Caco-2 (cell line): ENCODE data around the gene CCDC117. TPM values are rescaled to one million over a fixed set of nuclear protein-coding genes. Genes with fewer than 3 reads are reported as not detected.

ENCODE experiments used
- BruUV-seq: library from RNA; stranded (reverse); fragments of 400-500 nt; replicated peaks from 2 replicates; lab custom pipeline; 2021; lab: Mats Ljungman, UMichigan
- CTCF ChIA-PET: fragments of 300-600 bp; sonication (Branson Sonifier 250); formaldehyde crosslinking; loops from one replicate; lab custom pipeline; 2022; ENCODE audit warnings: antibody characterized with exemption; lab: Charles Lee
- POLR2A ChIA-PET: fragments of 300-600 bp; sonication (Branson Sonifier 250); formaldehyde crosslinking; loops from one replicate; lab custom pipeline; 2022; ENCODE audit warnings: antibody characterized with exemption; lab: Charles Lee
- DNase-seq, 2 experiments: peaks; one replicate each; pipeline versions ENCODE4 v3.0.0 to v3.0.0-alpha.2; 2020 to 2022
- H3K27me3 ChIP-seq: replicated peaks from 2 replicates; pipeline ENCODE4 v1.6.0; 2011; ENCODE audit warnings: low read length; ENCODE audit not compliant: control insufficient read depth, insufficient read depth
- H3K36me3 ChIP-seq: 2 replicates; pipeline ENCODE4 v1.5.1; 2011; ENCODE audit warnings: low read length; ENCODE audit not compliant: control insufficient read depth, insufficient read depth
- H3K4me1 ChIP-seq: fragments of 250-450 bp; sonication (Bioruptor Pico); 2 replicates; pipeline ENCODE4 v1.5.1; 2020; ENCODE audit warnings: mild to moderate bottlenecking
- H3K4me3 ChIP-seq: 2 replicates; pipeline ENCODE4 v1.5.1; 2011; ENCODE audit warnings: low read depth, mild to moderate bottlenecking, control low read depth, low read length
- H3K9me3 ChIP-seq: fragments of 250-450 bp; sonication (Bioruptor Pico); 2 replicates; pipeline ENCODE4 v1.5.1; 2020; ENCODE audit warnings: mild to moderate bottlenecking, moderate library complexity
- H3K27ac Mint-ChIP-seq: one replicate; pipeline ENCODE4 v1.8.0; 2022; ENCODE audit warnings: mixed read lengths; ENCODE audit not compliant: unreplicated experiment
- H3K27me3 Mint-ChIP-seq: one replicate; pipeline ENCODE4 v1.8.0; 2022; ENCODE audit warnings: mixed read lengths; ENCODE audit not compliant: insufficient read depth, unreplicated experiment
- H3K36me3 Mint-ChIP-seq: one replicate; pipeline ENCODE4 v1.8.0; 2022; ENCODE audit warnings: mild to moderate bottlenecking, mixed read lengths; ENCODE audit not compliant: insufficient read depth, unreplicated experiment
- H3K4me1 Mint-ChIP-seq: one replicate; pipeline ENCODE4 v1.8.0; 2022; ENCODE audit warnings: low read depth, mixed read lengths; ENCODE audit not compliant: unreplicated experiment
- H3K4me3 Mint-ChIP-seq: one replicate; pipeline ENCODE4 v1.8.0; 2022; ENCODE audit warnings: mild to moderate bottlenecking, moderate library complexity, mixed read lengths; ENCODE audit not compliant: unreplicated experiment
- H3K9me3 Mint-ChIP-seq: one replicate; pipeline ENCODE4 v1.8.0; 2022; ENCODE audit warnings: mixed read lengths; ENCODE audit not compliant: unreplicated experiment
- intact Hi-C: fragments of 100-400 bp; cut with micrococcal nuclease; formaldehyde crosslinking; loops from one replicate; pipeline ENCODE4 v1.10.0; 2022; ENCODE audit not compliant: unreplicated experiment
- total RNA-seq: library from RNA; stranded (reverse); gene quantifications from 2 replicates; pipeline ENCODE4 v1.2.3, GENCODE V29; 2022
- TF ChIP-seq, protein P1 (sequence below), 2 experiments: fragments of 200-600 bp in 1 of 2; IDR thresholded peaks; 1 replicate in 1 of 2; 2 replicates in 1 of 2; pipeline versions ENCODE4 v1.5.1 to v1.8.0; 2011 to 2022; ENCODE audit warnings: antibody characterized with exemption in 1 of 2, control low read depth in 1 of 2, inconsistent platforms in 1 of 2, low read depth in 1 of 2, low read length in 1 of 2, mild to moderate bottlenecking in 1 of 2, moderate library complexity in 1 of 2; ENCODE audit not compliant: insufficient read depth in 1 of 2, severe bottlenecking in 1 of 2, unreplicated experiment in 1 of 2

Gene CCDC117
- total RNA-seq, 1 experiment from 2014 or later: 27.8 TPM

DNA sequence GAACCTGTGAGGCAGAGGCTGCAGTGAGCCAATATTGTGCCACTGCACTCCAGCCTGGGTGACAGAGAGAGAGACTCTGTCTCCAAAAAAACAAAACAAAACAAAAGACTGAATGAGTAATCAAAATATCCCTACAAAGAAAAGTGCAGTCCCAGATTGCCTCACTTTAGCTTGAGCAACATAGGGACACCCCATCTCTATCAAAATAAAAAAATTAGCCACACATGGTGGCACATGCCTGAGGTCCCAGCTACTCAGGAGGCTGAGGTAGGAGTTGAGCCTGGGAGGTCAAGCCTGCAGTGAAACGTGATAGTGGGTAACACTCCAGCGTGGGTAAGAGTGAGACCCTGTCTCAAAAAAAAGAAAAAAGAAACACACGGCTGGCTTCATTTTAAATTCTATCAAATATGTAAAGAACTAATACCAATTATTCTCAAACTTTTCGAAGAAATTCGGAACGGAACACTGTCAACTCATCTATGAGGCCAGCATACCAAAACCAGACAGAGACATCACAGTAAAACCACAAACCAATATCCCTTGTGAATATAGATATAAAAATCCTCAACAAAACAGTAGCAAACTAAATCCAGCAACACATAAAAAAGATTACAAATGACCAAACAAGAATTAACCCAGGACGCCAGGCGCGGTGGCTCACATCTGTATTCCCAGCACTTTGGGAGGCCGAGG, 43.7 kb upstream of the CCDC117 start:
- no peak for DNase-seq
- Mint-ChIP-seq H3K4me1 (no peaks in the 10 kb centered on the region), H3K27ac (no peak overlapping the region), H3K27me3 (no peaks in the 10 kb centered on the region), H3K4me3 (no peak overlapping the region), H3K36me3 (peaks cover 36% of the 10 kb centered on the region), H3K9me3 (no peaks in the 10 kb centered on the region)
- CTCF ChIA-PET: interaction anchor here (0.6 kb wide), 1 partner anchor 104 kb away, joined by 3 read pairs; no protein-coding TSS in a partner anchor
- peaks cover 1% of the 10 kb centered on the region; the same call in 1 of the 2 replicates for H3K36me3 ChIP-seq
- no TSS peak for BruUV-seq
- POLR2A ChIA-PET: no interaction called here
- H3K4me1 ChIP-seq: no peaks in the 10 kb centered on the region
- no peaks in the 10 kb centered on the region for H3K27me3 ChIP-seq
- no peak overlapping the region for H3K4me3 ChIP-seq
- H3K9me3 ChIP-seq: no peaks in the 10 kb centered on the region
- TF ChIP-seq, protein P1, sequence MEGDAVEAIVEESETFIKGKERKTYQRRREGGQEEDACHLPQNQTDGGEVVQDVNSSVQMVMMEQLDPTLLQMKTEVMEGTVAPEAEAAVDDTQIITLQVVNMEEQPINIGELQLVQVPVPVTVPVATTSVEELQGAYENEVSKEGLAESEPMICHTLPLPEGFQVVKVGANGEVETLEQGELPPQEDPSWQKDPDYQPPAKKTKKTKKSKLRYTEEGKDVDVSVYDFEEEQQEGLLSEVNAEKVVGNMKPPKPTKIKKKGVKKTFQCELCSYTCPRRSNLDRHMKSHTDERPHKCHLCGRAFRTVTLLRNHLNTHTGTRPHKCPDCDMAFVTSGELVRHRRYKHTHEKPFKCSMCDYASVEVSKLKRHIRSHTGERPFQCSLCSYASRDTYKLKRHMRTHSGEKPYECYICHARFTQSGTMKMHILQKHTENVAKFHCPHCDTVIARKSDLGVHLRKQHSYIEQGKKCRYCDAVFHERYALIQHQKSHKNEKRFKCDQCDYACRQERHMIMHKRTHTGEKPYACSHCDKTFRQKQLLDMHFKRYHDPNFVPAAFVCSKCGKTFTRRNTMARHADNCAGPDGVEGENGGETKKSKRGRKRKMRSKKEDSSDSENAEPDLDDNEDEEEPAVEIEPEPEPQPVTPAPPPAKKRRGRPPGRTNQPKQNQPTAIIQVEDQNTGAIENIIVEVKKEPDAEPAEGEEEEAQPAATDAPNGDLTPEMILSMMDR (IDR thresholded peaks at IDR 0.05; ENCODE audit: insufficient read depth in 1 of 2, low read depth in 1 of 2, low read length in 1 of 2, severe bottlenecking in 1 of 2, unreplicated experiment in 1 of 2): no peak
- intact Hi-C loops: no loop called here

DNA sequence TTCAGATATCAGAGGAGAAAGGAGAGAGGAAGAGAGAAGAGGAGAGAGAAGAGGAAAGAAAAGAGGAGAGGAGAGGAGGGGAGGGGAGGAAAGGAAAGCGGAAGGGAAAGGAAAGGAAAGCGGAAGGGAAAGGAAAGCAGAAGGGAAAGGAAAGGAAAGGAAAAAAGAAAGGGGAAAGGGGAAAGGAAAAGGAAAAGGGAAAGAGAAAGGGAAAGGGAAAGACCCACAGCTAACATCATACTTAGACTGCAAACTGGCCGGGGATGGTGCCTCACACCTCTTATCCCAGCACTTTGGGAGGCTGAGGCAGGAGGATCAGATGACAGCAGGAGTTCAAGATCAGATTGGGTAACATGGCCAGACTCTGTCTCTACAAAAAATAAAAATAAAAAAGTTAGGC, 42.3 kb upstream of the CCDC117 start:
- no peak for DNase-seq
- no peak overlapping the region for H3K4me3 Mint-ChIP-seq
- TF ChIP-seq, protein P1 (IDR thresholded peaks at IDR 0.05; ENCODE audit: insufficient read depth in 1 of 2, low read depth in 1 of 2, low read length in 1 of 2, severe bottlenecking in 1 of 2, unreplicated experiment in 1 of 2): no peak
- BruUV-seq: no TSS peak
- no peaks in the 10 kb centered on the region for H3K9me3 ChIP-seq
- H3K27me3 ChIP-seq: no peaks in the 10 kb centered on the region
- H3K27ac Mint-ChIP-seq: no peak overlapping the region
- H3K36me3 ChIP-seq: peaks cover 2% of the 10 kb centered on the region; the same call in 1 of the 2 replicates
- intact Hi-C loops: no loop called here
- H3K4me1 ChIP-seq: no peaks in the 10 kb centered on the region
- CTCF ChIA-PET: no interaction called here
- POLR2A ChIA-PET: no interaction called here
- no peaks in the 10 kb centered on the region for H3K27me3 Mint-ChIP-seq
- peaks cover 31% of the 10 kb centered on the region for H3K36me3 Mint-ChIP-seq
- no peaks in the 10 kb centered on the region for H3K9me3 Mint-ChIP-seq
- H3K4me1 Mint-ChIP-seq: no peaks in the 10 kb centered on the region
- no peak overlapping the region for H3K4me3 ChIP-seq

DNA sequence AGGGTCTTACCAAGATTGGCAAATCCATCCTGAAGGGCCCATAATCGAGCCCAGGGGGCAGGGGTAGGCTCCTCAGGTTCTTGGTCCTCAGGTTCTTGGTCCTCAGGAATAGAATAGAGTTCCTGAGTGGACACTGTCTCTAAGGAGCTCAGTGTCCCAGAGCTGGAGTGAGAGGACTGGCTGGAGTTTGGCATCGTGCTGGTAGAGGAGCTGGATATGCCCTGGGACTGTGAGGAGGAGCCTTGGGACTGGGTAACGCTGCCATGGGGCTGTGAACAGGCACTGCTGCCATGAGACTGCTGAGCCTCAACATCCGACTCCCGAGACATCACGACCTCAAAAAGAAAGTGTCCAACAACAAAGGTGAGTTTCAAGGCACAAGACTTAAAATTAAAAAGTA, 38.1 kb upstream of the CCDC117 start:
- H3K4me3 ChIP-seq: no peak overlapping the region
- Mint-ChIP-seq H3K27me3 (no peaks in the 10 kb centered on the region), H3K4me1 (no peaks in the 10 kb centered on the region), H3K4me3 (no peak overlapping the region), H3K36me3 (peaks cover 17% of the 10 kb centered on the region), H3K9me3 (no peaks in the 10 kb centered on the region), H3K27ac (no peak overlapping the region)
- CTCF ChIA-PET: no interaction called here
- TF ChIP-seq, protein P1 (IDR thresholded peaks at IDR 0.05; ENCODE audit: insufficient read depth in 1 of 2, low read depth in 1 of 2, low read length in 1 of 2, severe bottlenecking in 1 of 2, unreplicated experiment in 1 of 2): no peak
- 0 out of 2 replicates have a peak, but pooled peaks cover 1% of the 10 kb centered on the region for H3K36me3 ChIP-seq
- H3K9me3 ChIP-seq: no peaks in the 10 kb centered on the region
- POLR2A ChIA-PET: no interaction called here
- no peaks in the 10 kb centered on the region for H3K27me3 ChIP-seq
- intact Hi-C loops: no loop called here
- no TSS peak for BruUV-seq
- DNase-seq: no peak
- 0 out of 2 replicates have a peak, but pooled peaks cover 5% of the 10 kb centered on the region for H3K4me1 ChIP-seq
